NCI-H1436 treated with DMSO at 0.1 percent for 48 hours (cell line): ENCODE results near the gene PAX7.

Experiments used
- DNase-seq: peaks from one replicate; lab custom pipeline; 2025; lab: John Stamatoyannopoulos, UW

Gene PAX7

DNA sequence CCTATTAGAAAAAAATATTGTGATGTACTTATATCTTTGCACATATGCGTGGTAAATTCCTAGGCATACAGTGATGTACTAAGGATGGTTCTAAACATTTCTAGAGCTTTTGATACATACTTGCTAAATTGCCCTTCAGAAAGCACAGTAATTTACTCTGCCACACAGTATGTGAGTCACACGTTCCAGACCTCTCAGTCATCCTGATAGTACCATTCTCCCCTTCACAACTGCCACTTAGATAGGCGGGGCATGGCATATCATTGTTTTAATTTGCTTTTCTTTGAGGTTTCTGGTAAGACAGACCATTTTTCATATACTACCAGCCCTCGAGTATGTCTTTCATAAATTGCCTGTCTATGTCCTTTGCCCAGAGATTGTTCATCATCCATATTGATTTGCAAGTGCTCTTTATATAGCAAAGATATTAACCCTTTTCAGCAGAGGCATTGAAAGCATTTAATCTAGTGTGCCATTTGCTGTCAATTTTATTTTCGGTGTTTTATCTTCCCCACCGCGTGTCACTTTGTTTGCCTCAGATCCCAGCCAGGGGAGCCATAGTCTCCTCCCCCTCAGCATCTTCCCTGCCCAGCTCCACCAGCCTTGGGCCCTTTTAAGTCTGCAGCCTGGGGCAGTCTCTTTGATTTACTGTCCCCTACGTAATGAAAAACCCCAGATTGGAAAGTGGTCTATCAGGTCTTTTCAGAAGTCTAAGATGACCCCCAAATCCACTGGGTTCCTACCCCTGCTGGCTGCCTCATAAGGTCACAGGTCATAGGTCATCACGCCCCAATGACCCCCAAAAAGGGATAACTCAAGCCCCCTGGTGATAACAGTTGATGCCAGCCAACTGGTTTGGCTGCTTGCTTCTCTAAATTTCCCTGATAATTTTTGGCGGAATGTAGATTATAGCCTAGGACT lies 11.8 kb upstream of the PAX7 start:
- no peak for DNase-seq

DNA sequence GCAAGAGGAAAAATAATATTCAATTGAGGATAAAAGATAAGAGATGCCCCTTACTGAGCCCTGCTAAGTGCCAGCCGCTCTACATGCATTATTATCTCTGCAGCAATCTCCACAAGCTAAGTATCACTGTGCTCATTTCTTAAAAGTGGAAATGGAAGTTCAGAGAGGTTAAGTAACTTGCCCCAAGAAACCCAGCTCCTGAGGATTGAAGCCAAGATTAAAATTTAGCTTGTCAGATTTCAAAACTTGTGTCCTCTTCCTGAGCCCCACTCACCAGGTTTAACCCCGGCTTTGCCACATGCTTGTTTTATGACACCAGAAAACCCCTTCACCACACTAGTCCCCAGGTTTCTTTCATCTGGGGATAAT lies 11.2 kb upstream of the PAX7 start:
- DNase-seq: no peak

DNA sequence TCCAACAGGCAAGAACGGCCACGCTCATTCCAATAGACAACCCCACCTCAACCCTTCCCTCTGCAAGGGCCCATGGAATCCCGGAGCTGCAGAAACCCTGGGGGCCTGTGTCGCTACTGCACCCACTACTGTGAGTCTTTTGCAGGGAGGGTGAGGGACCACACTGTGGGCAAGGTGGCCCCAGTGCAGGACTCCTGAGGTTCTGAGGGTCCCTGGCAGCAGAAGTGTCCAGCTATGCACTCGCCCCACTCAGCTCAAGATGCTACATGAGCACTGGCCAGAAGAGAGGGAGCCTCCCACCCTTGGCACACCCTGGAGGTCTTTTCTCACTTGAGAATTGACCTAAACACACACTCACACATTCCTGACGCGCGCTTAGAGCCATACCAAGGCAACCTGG lies 2.1 kb upstream of the PAX7 start:
- no peak for DNase-seq

DNA sequence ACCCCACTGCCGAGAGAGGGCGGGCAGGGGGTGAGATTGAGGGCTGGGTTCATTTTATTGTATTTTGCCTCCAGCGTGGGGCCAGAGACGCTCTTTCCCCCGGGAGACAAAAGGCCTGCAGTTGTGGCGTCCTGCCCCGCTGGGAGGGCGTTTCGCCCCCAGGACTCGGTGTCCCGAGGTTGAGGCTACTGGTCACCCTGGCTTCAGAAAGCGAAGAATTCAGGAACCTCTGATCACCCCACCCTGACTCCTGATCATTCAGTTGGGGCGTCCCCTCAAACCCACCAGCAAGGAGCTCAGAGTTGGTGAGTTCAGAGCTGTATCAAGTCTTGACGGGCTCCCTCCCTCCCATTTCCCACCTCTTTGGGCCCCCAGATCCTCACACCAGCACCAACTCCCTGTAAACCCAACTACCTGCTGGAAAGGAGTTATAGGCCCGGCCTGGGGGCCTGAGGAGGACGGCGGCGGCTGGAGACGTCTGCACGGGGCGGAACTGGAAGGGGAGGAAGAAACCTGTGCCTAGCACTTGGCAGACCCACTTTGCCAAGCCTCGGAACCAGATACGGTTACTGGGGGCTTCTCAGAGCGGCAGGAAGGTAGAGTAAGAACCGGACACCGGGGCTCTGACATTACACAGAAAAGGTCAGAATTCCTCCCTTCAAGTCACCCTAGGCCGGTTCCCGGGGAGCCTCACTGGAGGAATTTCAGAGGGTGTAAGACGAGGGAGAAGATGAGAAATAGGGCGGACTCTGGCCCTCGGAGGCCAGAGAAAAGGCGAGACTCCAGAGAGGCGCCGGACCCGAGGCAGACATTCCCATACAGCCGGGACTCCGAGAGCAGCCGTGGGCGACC lies 761 bp upstream of the PAX7 start:
- DNase-seq: no peak

DNA sequence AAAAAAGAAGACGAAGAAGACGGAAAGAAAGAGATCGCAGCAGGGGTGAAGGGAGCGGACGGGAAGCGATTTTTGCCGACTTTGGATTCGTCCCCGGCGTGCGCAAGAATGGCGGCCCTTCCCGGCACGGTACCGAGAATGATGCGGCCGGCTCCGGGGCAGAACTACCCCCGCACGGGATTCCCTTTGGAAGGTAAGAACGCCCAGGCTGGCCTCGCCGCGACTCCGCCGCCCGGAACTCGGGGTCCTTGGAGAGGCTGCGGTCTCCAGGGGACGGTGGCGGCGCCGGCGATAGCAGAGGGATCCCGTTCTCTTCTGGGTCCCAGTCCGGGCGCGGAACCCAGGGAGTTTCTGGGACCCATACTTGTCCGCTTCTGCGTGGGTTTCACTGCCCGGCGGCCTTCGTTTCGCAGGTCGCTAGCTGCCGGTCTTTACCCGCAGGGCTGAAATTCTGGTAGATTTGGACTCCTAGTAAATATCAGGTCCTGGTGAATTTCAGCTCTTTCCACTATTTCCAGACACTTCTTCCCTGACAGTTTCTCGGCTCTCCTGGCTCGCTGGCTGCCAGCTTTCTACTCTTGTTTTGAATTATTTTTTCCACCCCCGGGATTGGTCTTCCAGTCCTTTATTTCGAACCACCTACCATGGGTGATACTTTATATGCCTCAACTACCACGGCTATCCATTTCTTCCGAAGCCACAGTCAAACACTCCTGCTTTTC lies 1.0 kb downstream of the PAX7 start:
- DNase-seq: no peak

DNA sequence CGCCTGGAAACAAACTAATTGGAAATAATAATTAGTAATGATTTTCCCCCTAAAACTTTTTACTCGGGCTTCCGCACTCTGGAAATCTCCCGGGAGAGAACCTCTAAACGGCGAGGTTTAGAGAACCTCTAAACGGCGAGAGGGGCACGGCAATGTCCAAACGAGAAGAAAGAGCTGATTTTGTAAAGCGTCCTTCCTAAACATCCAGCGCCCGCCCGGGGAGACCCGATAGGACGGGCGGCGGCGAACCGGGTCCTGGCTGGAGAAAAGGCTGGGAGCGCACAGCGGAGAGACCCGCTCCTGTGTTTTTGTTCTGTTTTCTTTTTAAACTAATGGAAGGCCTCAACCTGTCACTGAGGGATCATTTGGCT lies 1.6 kb downstream of the PAX7 start:
- DNase-seq: no peak

DNA sequence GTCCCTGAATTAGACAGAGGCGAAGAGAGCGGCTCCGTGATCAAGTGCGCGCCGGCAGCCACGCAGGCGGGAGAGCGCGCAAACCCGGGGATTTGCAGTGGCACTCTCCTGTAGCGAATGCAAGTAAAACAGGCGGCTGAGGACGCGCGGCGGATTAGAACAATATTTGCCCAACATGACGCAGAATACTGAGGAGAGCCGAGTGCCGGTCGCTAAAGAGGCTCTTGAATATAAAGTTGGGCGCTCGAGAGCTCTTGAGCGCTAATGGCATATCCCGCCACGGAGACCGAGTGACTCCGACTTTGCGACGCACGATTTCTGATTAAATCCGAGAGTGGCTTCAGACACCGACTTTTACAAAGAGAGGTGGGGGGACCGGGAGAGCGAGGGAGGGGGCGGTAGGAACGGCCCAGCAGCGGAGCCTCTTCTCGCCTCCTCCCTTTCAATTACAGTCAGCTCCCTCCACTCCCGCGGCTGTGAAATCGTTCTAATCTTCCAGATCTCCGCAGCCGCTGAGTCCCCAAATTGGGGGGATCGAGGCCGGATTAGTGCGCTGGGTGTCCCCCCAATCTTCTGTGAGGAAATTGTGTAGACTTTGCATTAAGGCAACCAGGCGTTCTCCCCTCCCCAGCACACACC lies 2.3 kb downstream of the PAX7 start:
- no peak for DNase-seq

DNA sequence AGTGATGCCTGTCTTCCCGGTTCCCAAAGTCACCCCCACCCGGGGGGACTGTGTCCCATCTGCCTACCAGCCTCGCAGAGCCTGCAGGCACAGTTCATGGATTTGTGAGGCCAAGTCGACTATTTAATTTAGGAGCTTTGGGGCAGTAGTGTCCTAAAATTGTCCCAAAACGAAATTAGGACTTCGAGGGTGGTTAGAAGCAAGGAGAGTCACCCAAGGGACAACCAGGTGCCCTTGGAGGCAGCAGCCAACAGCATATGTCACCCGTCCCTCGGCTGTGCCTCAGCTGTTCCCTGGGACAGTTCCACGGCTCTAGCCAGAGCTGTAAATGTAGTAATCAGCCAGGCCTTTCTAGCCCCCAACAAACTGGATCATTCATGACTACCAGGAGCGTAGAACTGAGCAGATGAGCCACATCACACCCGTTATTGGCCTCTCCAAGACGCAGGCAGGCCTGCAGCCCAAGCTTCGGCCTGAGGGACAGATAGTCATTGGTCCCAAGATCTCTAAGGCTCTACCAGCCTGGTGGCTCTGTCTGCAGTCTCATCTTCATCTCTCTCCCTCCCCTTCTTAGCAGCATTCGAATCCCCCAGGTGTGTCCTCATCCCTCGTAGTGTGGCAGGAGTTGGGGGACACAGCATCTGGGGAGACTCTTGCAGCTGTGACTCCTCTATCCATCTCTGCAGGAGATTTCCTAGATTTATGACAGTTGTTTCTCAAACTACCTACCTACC lies 2.9 kb downstream of the PAX7 start:
- no peak for DNase-seq

DNA sequence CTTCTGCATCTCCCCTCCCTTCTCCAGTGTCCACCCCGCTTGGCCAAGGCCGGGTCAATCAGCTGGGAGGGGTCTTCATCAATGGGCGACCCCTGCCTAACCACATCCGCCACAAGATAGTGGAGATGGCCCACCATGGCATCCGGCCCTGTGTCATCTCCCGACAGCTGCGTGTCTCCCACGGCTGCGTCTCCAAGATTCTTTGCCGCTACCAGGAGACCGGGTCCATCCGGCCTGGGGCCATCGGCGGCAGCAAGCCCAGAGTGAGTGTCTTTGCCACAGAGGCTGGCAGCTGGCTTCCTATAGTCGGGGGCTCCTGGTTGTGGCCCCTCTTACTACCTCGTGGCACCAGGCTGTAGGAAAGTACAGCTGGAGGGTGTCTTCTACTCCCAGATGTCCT lies 3.6 kb downstream of the PAX7 start:
- no peak for DNase-seq

DNA sequence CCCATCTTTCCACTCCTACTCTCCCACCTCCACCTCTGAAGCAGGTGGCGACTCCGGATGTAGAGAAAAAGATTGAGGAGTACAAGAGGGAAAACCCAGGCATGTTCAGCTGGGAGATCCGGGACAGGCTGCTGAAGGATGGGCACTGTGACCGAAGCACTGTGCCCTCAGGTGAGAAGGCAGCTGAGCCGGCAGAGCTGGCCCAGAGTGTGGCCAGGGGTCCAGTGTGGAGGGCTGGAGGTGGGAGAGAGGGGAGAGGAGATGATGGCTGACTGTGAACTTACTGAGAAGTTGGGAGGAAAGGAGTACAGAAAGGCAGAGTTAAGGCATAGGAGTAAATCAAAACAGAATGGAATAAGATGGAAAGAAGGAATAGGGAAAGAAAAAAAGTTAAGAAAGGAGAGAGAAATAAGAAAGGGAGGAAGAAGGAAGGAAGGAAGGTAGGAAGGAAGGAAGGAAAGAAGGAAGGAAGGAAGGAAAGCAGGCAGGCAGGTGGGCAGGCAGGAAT lies 4.5 kb downstream of the PAX7 start:
- no peak for DNase-seq

DNA sequence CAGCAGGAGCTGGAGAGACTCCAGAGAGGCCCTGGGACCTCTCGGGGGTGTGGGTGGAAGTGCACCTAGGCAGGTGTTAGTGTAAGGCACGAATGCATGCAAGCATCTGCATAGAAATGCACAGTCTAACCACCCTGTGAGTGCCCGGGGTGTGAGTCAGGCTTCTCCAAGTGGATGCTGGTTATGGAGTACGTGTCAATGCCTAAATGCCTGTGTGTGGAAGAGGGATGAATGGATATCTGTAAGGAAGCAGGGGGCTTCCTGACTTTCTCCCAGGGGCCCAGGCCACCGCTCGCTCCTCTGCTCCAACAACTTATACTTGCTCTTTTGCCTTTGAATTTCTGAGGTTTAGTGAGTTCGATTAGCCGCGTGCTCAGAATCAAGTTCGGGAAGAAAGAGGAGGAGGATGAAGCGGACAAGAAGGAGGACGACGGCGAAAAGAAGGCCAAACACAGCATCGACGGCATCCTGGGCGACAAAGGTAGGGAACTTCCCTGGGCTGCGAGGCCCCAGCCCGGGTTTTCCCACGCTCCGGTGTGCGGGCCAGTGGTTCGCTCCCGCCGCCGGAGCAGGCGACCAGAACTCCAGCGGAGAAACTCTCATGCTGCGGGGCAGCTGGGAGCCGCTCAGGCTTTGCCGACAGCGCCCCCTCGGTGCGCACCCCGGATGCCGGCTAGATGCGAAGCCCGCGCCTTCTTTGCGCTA lies 5.4 kb downstream of the PAX7 start:
- DNase-seq: no peak

DNA sequence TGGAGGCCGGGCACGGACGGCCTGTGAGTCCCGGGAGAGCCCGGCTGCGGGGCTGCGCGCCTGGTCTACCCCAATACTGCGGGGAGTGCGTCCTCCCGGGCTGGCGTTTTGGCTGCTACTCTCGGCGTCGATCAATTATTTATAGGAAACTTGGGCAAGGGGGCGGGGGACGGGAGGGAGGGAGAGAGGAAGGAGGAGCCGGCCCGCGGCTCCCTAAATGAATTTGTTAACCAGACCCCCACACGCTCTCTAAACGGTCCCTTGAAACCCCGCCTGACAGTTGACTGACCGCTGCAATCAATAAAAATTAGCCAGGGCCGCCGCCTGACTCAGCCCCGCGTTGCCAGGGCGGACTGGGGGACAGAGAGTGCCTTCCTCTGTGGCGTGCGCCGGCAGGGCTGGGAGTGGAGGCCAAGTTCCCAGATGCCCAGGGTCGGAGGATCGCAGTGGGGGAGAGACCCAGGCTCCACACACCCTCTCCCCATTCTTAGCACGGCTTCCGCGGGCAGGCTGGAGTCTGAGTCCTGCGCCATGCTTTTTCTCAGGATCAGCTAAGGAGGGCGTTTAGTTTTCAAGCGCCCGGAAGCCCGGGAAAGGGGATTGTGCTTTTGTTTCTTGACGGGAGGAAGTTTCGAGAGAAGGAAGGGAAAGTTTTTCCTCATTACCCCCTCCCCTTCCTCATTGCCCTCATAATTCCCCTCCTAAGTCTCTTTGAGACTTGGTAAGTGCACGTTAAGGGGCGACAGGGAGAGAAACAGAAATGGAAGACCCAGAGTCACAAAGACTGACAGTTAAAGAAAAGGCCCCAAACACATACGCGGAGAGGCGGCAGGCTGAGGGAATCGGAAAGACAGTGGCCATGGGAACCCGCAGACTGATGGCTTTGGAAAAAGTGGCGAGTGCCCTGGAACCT lies 6.2 kb downstream of the PAX7 start:
- DNase-seq: no peak

DNA sequence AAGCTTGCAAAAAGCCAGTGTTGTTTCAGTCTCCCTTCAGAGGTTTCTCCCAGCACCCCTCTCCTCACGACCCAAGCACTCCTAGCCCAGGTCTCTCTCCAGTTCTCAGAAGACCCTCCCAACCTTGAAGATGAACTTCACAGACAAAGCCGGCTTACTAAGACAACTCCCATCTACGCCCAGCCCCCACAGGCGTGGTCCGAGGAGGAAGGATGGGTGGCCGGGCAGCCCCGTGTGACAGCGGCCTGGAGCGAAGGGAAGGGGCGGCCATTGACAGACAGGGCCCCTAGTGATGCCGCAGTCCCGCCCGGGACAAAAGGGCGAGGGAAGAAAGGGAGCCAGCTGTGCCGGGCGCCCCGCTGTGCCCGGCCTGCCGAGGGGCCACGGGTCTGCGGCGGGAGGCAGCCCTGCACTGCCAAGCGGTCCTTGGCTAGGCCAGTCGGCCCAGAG lies 6.9 kb downstream of the PAX7 start:
- DNase-seq: no peak

DNA sequence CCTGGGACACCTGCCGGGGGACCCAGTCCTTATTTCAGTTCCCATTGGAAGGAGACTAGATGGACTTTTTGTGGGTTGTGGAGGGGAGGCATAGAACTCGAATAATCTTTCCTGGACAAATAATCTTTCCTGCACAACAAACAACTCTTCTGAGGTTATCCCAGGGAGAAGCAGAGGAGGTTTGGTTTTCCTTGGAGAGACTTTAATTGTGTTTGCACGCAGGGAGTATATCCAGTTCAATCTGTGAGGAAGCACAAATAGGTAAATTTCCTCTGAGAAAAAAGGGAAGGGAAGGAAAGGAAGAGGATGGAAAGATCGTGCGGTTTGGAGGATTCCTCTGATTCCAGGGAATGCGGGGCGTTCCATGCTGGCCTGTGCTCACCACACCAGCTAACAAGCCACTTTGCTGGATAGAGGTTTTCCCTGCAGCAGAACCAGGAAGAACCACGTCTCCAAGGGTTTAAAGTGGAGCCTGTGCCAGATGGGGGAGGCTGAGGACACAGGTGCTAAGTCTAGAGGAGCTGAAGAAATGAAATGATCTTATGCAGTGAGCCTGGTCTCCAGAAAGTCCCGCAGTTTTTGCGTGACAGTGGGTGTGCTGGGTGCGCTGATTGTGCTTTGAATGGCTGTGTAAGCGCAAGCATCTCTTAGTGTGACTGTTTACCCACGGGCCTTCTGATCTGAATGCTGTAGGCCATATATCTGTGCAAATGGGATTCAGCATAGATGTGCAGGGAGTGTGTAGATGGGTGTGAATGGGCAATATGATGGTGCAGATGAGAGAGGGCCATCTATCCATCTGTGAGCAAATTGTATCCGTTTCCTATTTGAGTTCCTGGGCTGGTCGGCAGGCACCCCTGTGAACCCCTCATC lies 7.6 kb downstream of the PAX7 start:
- no peak for DNase-seq

DNA sequence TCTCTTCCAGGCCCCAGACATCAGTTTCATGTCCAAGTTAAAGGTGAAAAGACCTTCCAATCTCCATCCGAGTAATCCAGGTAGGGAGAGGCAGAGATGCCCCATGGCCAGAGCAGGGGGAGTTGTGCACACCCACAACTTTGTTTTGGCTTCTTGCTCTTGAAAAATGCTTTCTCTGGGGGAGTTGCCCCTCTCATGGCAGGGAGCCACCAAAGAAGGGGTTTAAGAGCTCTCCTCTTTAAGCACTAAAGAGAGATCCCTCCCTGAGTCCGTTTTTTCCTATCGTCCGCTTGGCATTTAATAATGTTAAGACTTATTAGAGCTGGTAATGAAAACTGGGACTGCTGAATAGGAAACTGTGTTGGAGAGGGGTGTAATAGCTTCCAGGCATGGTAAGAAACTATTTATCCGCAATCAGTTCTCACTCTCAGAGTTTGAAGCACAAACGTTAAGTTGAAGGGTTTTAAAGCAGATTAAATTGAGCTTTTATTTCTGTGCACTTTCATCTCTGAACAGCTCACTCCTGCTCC lies 8.3 kb downstream of the PAX7 start:
- DNase-seq: no peak

DNA sequence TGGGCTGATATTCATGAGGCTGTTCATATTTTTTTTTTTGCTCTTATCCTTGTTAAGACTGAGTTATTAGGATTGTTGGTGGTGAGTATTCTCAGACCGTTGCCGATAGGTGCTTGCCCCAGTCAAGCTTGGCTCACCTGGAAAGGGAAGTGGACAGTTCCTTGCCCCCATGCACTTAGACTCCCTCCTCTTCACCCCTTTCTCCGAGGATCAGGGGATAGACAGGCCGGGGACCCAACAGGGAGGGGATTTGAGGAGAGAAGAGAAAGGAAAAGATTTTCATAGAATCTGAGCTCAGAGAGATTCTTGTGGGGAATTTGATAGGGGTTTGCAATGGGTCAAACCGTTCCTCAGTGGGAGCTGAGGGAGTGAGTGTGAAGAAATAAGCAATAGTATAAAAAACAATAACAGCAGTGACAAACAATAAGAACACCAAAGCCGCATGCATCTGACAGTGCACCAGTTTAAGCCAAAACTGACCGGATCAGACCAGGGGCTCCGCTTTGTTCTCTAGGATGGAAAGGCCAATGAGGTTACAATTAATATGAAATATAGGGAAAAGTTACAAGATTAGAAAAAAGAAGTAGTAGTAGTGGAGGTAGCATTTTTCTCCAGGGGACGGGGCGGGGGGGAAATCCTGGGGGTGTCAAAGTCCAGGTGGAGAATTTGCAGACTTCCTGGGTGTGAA lies 8.9 kb downstream of the PAX7 start:
- DNase-seq: no peak

DNA sequence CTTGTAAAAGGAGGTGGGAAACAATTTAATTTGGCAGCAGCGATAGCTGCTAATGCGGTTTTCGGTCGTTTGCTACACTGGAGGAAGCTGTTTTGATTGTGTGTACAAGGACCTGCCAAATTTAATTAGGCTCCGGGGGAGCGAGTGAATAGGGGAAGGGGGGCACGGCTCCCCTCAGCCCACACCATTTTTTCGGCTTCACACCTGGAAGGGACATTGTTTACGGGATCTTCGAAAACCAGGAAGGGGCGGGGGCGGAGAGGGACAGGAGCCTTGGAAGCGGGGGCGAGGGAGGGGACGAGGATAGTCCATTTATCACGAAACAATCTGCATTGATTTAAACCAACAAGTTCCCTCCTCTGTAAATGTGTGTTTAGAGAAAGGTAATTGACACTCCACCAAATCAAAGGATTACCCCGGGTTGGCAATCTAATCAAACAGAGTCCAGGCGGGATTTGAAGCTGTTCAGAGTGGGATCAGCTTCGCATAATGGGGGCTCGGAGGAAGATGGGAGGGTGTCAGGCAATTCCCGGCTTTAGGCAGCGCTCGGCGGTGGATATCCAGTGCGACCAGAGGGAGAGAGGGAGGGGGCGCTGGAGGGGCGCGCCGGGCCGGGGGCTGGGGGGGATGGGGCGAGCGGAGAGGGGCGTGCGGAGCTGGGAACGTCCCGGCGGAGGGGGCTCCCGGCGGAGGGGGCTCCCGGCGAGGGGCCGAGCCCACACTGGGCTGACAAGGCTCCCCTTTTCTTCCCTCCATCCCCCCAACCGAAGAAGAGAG lies 9.8 kb downstream of the PAX7 start:
- DNase-seq: no peak
